ENCODE results near the gene AAMDC. TPM values are rescaled to one million over a fixed set of nuclear protein-coding genes. Genes with fewer than 3 reads are reported as not detected.

AAMDC gene
- total and polyA plus RNA-seq, 2 of the 13 experiments (the other 11 are each of a cell fraction or from before 2014, with no cell fraction given), result 18.1 to 35.6 TPM

GRCh38 chr11:77820565-77821348, at the start of gene AAMDC, which contains the start of gene RSF1 (continued):
- no peak for TF ChIP-seq STAT6 (CRISPR knock-in tag; IDR thresholded peaks at IDR 0.05; ENCODE audit: borderline replicate concordance)
- peak; percentile 76 for TF ChIP-seq PRDM15 (CRISPR knock-in tag; IDR thresholded peaks at IDR 0.05)

GRCh38 chr11:77775936-77776335, 45.0 kb upstream of the AAMDC start:
- H3K9ac ChIP-seq (ENCODE audit: insufficient read depth, low read depth, low read length), result no peak overlapping the region
- H3K9me3 ChIP-seq (ENCODE audit: low read length), result no peaks in the 10 kb centered on the region
- peaks cover 48% of the 10 kb centered on the region for H3K79me2 ChIP-seq (ENCODE audit: insufficient read depth, low read length)
- no peaks in the 10 kb centered on the region for H3K27me3 ChIP-seq (ENCODE audit: control insufficient read depth in 1 of 2, insufficient read depth in 2 of 2, low read length in 2 of 2)
- no peak overlapping the region for H3K4me3 ChIP-seq (replicated peaks in 1 of 3; ENCODE audit: insufficient read depth in 1 of 3, low read depth in 2 of 3, low read length in 3 of 3)
- peaks cover 29% of the 10 kb centered on the region for H4K20me1 ChIP-seq (ENCODE audit: insufficient read depth, low read length)
- TF ChIP-seq SALL1 (CRISPR knock-in tag; IDR thresholded peaks at IDR 0.05), result peak; percentile 60
- no peak for TF ChIP-seq KDM2A (CRISPR knock-in tag; IDR thresholded peaks at IDR 0.05; ENCODE audit: borderline replicate concordance, low read depth)
- peak; percentile 90 for TF ChIP-seq ZNF263 (CRISPR knock-in tag; IDR thresholded peaks at IDR 0.05)
- in situ Hi-C loops (cut with HindIII; ENCODE audit: extremely low pct_ligation_motif_present, low pct_unique_long_range_greater_than_20kb) (loop anchor here (5.0 kb wide), 1 partner anchor 226 kb away; no protein-coding TSS in a partner anchor), intact Hi-C loops (cut with micrococcal nuclease; ENCODE audit: unreplicated experiment) (loop anchor here (1.0 to 2.0 kb wide), 2 partner anchors 45 to 224 kb away; partner anchors contain the start of genes AAMDC and RSF1)
- BruUV-seq (replicated peaks), result no TSS peak
- no peak overlapping the region for H3K4me2 ChIP-seq (ENCODE audit: low read depth, low read length)
- FAIRE-seq, result no peak
- ATAC-seq, result no peak; the same call in 2 of the 3 replicates
- ChIA-PET POLR2A (no interaction called here), CTCF (ENCODE audit: low intra/inter-chr PET ratio, low total read pairs) (interaction anchor here (1.2 to 1.6 kb wide), 2 partner anchors 224 to 270 kb away, joined by 7 to 10 read pairs; no protein-coding TSS in a partner anchor)
- WGBS (ENCODE audit: low lambda C conversion rate), result 61% methylated on average over 2 of the region's 2 CpGs
- H3K36me3 ChIP-seq (replicated peaks in 1 of 2; ENCODE audit: control insufficient read depth in 1 of 2, insufficient read depth in 2 of 2, low read length in 2 of 2), result peaks cover 0 to 1% of the 10 kb centered on the region in 2 experiments; a peak in 1 of 5 replicates
- H3K4me1 ChIP-seq (ENCODE audit: insufficient read depth, low read length), result peaks cover 22% of the 10 kb centered on the region
- DNase-seq (ENCODE audit: low spot score), result no peak
- no peak overlapping the region for H2AFZ ChIP-seq (ENCODE audit: low read length)
- H3K27ac ChIP-seq (ENCODE audit: extremely low read length, insufficient read depth, low read length), result no peak overlapping the region
